Prostate gland (tissue), 2 donors: Measurements from ENCODE around the gene KRT6C. TPM values are rescaled to one million over a fixed set of nuclear protein-coding genes. Genes with fewer than 3 reads are reported as not detected.

Experiments used
- DNase-seq: peaks from one replicate; pipeline ENCODE4 v3.0.0-alpha.2; 2019; ENCODE audit warnings: low spot score
- H3K27ac ChIP-seq, 2 donors: fragments of 200-600 bp; sonication (generic); 2 replicates each; pipeline ENCODE4 v1.5.1; 2017 to 2019
- H3K27me3 ChIP-seq: fragments of 200-600 bp; sonication (generic); replicated peaks from 2 replicates; pipeline ENCODE4 v1.5.1; 2019; ENCODE audit not compliant: insufficient read depth
- H3K36me3 ChIP-seq, 2 donors: fragments of 200-600 bp; sonication (generic); 1 replicate in 1 of 2; 2 replicates in 1 of 2; pipeline versions ENCODE4 v1.5.1 to v1.8.1; 2017 to 2019
- H3K4me1 ChIP-seq: fragments of 200-600 bp; sonication (generic); replicated peaks from 2 replicates; pipeline ENCODE4 v1.5.1; 2019
- H3K4me3 ChIP-seq, 2 donors: fragments of 200-600 bp; sonication (generic); 2 replicates each; pipeline ENCODE4 v1.5.1; 2017 to 2019
- H3K9me3 ChIP-seq: fragments of 200-600 bp; sonication (generic); 2 replicates; pipeline ENCODE4 v1.5.1; 2017
- CTCF ChIP-seq, 4 experiments: fragments of 200-600 bp in 2 of 4; fragments of 450-650 bp in 2 of 4; sonication (generic) in 2 of 4; IDR thresholded peaks; 1 replicate in 3 of 4; 2 replicates in 1 of 4; pipeline ENCODE4 v1.5.1; 2016 to 2019; ENCODE audit warnings: antibody characterized with exemption in 4 of 4, mild to moderate bottlenecking in 2 of 4, moderate library complexity in 2 of 4
- POLR2A ChIP-seq: fragments of 450-650 bp; IDR thresholded peaks from one replicate; pipeline ENCODE4 v1.6.1; 2016; ENCODE audit warnings: antibody characterized with exemption, mild to moderate bottlenecking
- POLR2AphosphoS5 ChIP-seq: sonication (generic); formaldehyde crosslinking; IDR thresholded peaks from one replicate; pipeline ENCODE4 v1.6.1; 2017; ENCODE audit warnings: antibody characterized with exemption
- WGBS: methylation state at CpG from one replicate; pipeline ENCODE4 v1.1.5; 2018; 5-methylcytosine and 5-hydroxymethylcytosine counted together
- intact Hi-C: fragments of 100-400 bp; cut with DNase I; formaldehyde crosslinking; loops from one replicate; pipeline ENCODE4 v1.14.2; 2022
- total RNA-seq, 2 donors: library from RNA; depleted of rRNA; stranded (reverse); fragments of >200 nt; gene quantifications; one replicate each; pipeline ENCODE4 v1.1.0, GENCODE V29; 2016

The KRT6C gene
- total RNA-seq, 2 donors from 2014 or later = not detected

DNA sequence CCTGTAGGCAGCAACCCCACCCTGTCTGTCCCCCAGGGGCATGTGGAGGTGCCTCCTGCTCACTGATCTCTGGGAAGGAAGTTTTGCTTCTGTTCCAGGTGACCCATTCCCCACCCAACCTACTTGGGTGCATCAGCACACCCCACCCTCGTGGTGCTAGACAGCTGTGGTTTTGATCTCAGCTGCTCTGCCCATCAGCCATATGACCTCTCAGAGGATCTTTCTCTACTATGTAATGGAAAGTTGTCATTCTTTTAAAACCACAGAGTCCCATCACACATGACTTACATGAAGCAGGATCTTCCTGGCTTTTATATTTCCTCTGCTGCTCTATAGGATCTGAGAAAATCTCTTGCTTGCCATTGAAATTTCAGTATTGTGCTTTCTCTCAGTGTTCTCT, 53.9 kb downstream of the KRT6C start:
- WGBS = 86% methylated on average over 1 of the region's 1 CpG
- no peaks in the 10 kb centered on the region for H3K9me3 ChIP-seq
- H3K4me3 ChIP-seq = no peak overlapping the region
- TF ChIP-seq POLR2AphosphoS5 = no peak
- TF ChIP-seq POLR2A = no peak
- no peak for TF ChIP-seq CTCF (IDR thresholded peaks at IDR 0.05)
- peaks cover 5% of the 10 kb centered on the region for H3K4me1 ChIP-seq
- no peak for DNase-seq
- intact Hi-C loops = no loop called here
- no peaks in the 10 kb centered on the region for H3K36me3 ChIP-seq
- no peak overlapping the region for H3K27ac ChIP-seq
- no peaks in the 10 kb centered on the region for H3K27me3 ChIP-seq

GRCh38 chr12:52418576-52419110, 55.0 kb downstream of the KRT6C start:
- Histone ChIP-seq H3K9me3 (no peaks in the 10 kb centered on the region), H3K4me1 (peaks cover 2% of the 10 kb centered on the region), H3K27me3 (no peaks in the 10 kb centered on the region), H3K36me3 (no peaks in the 10 kb centered on the region), H3K4me3 (no peak overlapping the region), H3K27ac (no peak overlapping the region)
- DNase-seq = no peak
- WGBS = 89% methylated on average over 4 of the region's 4 CpGs
- intact Hi-C loops = no loop called here
- TF ChIP-seq POLR2A = no peak
- no peak for TF ChIP-seq CTCF (IDR thresholded peaks at IDR 0.05)
- TF ChIP-seq POLR2AphosphoS5 = no peak

Other genes starting within 250 kb of the KRT6C start
- 100 to 1,000 TPM in 1 of 2 donors, 10 to 100 TPM in 1; 53.1 to 151 TPM for gene KRT7, start 240.6 kb downstream of the KRT6C start, total RNA-seq
- gene KRT86, start 199.2 kb downstream of the KRT6C start, total RNA-seq = under 1 TPM; 0.27 to 0.85 TPM
- gene KRT81, start 182.3 kb downstream of the KRT6C start, total RNA-seq = 1 to 10 TPM in 1 of 2 donors, not detected in 1; 1.7 TPM
- under 1 TPM in 1 of 2 donors, not detected in 1; 0.74 TPM for gene KRT83, start 152.4 kb downstream of the KRT6C start, total RNA-seq
- not detected for gene KRT85, start 106.3 kb downstream of the KRT6C start, total RNA-seq
- gene KRT84, start 88.2 kb downstream of the KRT6C start, total RNA-seq = not detected
- not detected for gene KRT82, start 67.5 kb downstream of the KRT6C start, total RNA-seq
- not detected for gene KRT75, start 39.4 kb downstream of the KRT6C start, total RNA-seq
- under 1 TPM; 0.40 to 0.87 TPM for gene KRT6B, start 21.7 kb downstream of the KRT6C start, total RNA-seq
- 10 to 100 TPM in 1 of 2 donors, 1 to 10 TPM in 1; 5.9 to 13.6 TPM for gene KRT6A, start 19.5 kb upstream of the KRT6C start, total RNA-seq
- 100 to 1,000 TPM; 160 to 516 TPM for gene KRT5, start 46.6 kb upstream of the KRT6C start, total RNA-seq
- gene KRT71, start 79.3 kb upstream of the KRT6C start, total RNA-seq = not detected
- gene KRT74, start 100.0 kb upstream of the KRT6C start, total RNA-seq = under 1 TPM; 0.05 to 0.45 TPM
- 10 to 100 TPM in 1 of 2 donors, not detected in 1; 22.1 TPM for gene KRT72, start 127.7 kb upstream of the KRT6C start, total RNA-seq
- not detected for gene KRT73, start 144.8 kb upstream of the KRT6C start, total RNA-seq
- 1 to 10 TPM in 1 of 2 donors, under 1 TPM in 1; 0.41 to 5.1 TPM for gene KRT2, start 178.4 kb upstream of the KRT6C start, total RNA-seq
- gene KRT1, start 206.6 kb upstream of the KRT6C start, total RNA-seq = 10 to 100 TPM in 1 of 2 donors, 1 to 10 TPM in 1; 1.5 to 18.1 TPM
- under 1 TPM; 0.09 to 0.57 TPM for gene KRT77, start 229.7 kb upstream of the KRT6C start, total RNA-seq